OCI-LY3 (cell line): ENCODE measurements around the gene SMCO4.

ENCODE experiments used
- CTCF ChIP-seq: fragments of 200-600, 300-600 bp; sonication (generic); IDR thresholded peaks from 2 replicates; pipeline ENCODE4 v1.5.1; 2014; ENCODE audit warnings: antibody characterized with exemption, low read length, low read depth
- EZH2phosphoT487 ChIP-seq: fragments of 200-600 bp; shearing (Covaris generic); IDR thresholded peaks from 2 replicates; pipeline ENCODE4 v1.6.1; 2018; ENCODE audit warnings: antibody characterized with exemption, mixed run types, low read depth

DNA sequence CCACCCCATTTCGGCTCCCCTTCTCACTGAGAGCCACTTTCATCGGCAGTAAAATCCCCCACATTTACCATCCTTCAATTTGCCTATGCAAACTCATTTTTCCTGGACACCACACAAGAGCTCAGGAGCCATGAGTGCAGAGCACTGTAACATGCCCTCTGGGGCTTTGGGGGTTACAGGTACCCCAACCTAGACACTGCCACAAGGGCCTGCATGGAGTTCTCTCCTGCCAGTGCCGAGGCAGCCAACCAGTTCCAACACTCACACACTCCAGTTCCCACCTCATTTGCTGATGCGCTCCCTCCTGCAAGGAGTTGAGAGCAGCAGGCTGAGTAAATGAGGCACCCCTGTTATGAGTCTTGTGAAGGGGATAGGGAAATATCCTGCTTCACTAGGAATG, 76.1 kb downstream of the SMCO4 start:
- TF ChIP-seq EZH2phosphoT487, result no peak
- TF ChIP-seq CTCF, result no peak
